GM18870 (cell line): ENCODE results near the gene INTS3.
"Not testable (repeated sequence)": the region's sequence is repeated elsewhere in the genome, so short reads cannot be mapped to it uniquely, and the experiment has no call there.

Source experiments
- ATAC-seq: cut with Tn5 transposase; IDR thresholded peaks from one replicate; pipeline ENCODE4 v1.9.1; 2021; ENCODE audit warnings: moderate library complexity; ENCODE audit not compliant: unreplicated experiment

Gene INTS3

DNA sequence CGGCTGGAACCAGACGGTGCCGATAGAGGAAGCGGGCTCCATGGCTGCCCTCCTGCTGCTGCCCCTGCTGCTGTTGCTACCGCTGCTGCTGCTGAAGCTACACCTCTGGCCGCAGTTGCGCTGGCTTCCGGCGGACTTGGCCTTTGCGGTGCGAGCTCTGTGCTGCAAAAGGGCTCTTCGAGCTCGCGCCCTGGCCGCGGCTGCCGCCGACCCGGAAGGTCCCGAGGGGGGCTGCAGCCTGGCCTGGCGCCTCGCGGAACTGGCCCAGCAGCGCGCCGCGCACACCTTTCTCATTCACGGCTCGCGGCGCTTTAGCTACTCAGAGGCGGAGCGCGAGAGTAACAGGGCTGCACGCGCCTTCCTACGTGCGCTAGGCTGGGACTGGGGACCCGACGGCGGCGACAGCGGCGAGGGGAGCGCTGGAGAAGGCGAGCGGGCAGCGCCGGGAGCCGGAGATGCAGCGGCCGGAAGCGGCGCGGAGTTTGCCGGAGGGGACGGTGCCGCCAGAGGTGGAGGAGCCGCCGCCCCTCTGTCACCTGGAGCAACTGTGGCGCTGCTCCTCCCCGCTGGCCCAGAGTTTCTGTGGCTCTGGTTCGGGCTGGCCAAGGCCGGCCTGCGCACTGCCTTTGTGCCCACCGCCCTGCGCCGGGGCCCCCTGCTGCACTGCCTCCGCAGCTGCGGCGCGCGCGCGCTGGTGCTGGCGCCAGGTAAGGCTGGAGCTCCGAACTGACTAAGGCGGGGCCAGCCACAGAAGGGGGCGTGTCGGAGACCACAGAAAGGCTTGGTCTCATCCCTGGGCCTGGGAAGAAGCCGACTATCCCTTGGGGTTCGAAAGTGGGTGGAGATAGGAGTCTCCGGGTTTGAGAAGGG is 47.8 kb downstream of the INTS3 start:
- ATAC-seq, result no peak

DNA sequence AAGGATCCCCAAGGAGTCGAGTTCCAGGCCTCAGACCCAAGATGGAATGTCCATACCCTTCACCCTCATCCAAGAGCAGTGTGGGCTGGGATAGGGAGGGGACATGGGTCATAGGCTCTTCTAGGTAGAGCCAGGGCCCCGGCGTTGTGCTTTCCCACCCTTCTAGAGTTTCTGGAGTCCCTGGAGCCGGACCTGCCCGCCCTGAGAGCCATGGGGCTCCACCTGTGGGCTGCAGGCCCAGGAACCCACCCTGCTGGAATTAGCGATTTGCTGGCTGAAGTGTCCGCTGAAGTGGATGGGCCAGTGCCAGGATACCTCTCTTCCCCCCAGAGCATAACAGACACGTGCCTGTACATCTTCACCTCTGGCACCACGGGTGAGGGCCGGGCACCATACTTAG is 48.5 kb downstream of the INTS3 start:
- no peak for ATAC-seq

DNA sequence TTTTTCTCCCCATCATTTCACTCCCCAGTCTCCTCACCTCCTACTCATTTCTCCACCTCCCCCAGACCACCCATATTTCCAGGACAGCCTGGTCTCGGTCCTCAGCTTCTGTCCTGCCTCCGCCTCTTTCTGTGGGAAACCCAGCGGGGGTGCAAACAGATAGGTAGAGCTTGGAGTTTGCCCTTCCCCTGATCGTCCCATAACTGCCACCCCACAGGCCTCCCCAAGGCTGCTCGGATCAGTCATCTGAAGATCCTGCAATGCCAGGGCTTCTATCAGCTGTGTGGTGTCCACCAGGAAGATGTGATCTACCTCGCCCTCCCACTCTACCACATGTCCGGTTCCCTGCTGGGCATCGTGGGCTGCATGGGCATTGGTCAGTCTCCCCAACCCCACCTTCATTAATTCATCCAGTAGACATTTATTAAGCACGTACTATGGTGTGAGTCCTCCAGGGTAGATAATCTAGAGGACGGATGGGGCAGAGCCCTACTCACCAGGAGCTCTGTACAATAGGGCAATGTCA is 49.1 kb downstream of the INTS3 start:
- ATAC-seq, result no peak

DNA sequence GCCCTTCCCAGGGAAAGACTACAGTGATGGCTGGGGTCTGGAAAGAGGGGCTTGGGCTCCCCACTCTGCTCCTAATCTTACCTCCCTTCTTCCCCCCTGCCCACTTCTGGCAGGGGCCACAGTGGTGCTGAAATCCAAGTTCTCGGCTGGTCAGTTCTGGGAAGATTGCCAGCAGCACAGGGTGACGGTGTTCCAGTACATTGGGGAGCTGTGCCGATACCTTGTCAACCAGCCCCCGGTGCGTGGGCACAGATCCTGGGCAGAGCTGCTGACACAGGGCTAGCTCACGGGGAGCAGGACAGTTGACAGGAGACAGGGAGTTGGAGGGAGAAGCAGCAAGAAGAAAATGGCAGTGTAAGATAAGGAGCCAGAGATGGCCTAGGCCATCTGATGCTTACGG is 49.8 kb downstream of the INTS3 start:
- ATAC-seq, result no peak

DNA sequence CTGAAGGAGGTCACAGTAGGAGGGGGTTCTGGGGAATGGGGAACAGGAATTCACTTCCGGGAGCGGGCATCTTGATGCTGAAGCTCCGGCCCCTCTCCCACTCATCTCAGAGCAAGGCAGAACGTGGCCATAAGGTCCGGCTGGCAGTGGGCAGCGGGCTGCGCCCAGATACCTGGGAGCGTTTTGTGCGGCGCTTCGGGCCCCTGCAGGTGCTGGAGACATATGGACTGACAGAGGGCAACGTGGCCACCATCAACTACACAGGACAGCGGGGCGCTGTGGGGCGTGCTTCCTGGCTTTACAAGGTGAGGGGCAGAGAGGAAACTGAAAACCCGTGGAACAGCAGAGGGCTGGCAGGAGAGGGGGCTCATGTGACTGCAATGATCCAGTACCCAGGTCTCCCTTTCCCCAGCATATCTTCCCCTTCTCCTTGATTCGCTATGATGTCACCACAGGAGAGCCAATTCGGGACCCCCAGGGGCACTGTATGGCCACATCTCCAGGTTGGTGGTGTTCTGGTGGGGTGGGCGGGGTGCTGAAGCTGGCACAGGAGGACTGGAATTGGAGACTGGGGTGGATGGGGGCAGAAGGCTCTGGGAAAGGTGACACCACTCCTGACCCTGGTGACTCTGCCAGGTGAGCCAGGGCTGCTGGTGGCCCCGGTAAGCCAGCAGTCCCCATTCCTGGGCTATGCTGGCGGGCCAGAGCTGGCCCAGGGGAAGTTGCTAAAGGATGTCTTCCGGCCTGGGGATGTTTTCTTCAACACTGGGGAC is 50.4 kb downstream of the INTS3 start:
- no peak for ATAC-seq

DNA sequence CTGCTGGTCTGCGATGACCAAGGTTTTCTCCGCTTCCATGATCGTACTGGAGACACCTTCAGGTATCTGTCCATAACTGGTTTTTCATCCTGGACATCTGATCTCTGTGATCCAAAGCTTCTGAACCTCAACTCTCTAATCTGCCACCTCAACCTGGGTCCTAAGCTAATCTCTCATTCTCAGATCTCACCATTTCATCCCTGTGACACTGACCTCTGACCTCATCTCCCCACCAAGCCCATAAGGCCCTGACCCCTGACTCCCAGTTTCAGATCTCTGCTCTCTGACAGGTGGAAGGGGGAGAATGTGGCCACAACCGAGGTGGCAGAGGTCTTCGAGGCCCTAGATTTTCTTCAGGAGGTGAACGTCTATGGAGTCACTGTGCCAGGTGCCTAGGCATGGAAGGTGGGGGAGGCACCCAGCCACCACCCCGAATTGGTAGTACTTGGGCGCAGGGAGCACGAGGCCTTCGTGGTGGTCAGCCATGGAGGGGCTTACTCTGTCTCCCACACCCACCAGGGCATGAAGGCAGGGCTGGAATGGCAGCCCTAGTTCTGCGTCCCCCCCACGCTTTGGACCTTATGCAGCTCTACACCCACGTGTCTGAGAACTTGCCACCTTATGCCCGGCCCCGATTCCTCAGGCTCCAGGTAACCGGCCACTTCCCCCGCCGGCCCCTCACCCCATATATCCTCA is 51.1 kb downstream of the INTS3 start:
- no peak for ATAC-seq

DNA sequence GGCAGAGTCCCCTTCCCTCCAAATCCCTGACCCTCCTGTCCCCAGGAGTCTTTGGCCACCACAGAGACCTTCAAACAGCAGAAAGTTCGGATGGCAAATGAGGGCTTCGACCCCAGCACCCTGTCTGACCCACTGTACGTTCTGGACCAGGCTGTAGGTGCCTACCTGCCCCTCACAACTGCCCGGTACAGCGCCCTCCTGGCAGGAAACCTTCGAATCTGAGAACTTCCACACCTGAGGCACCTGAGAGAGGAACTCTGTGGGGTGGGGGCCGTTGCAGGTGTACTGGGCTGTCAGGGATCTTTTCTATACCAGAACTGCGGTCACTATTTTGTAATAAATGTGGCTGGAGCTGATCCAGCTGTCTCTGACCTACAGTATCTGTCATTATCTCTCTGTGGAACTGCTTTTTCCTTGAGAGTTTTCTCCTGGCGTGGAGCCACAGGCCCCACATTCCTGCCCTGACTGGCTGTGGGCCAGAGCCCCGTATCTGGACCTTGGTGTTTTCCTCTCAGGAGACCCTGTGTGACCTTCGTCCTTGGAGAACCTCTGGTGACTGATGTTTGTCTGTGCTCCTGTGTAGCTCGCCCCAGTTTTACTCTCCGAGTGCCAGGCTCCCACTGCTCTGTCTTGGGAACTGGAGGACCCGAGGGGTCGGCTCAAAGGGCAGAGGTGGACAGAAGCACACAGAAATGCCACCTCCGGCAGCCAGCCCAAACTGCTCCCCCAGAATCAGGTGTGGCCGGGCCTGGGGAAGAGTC is 52.1 kb downstream of the INTS3 start:
- ATAC-seq, result no peak

DNA sequence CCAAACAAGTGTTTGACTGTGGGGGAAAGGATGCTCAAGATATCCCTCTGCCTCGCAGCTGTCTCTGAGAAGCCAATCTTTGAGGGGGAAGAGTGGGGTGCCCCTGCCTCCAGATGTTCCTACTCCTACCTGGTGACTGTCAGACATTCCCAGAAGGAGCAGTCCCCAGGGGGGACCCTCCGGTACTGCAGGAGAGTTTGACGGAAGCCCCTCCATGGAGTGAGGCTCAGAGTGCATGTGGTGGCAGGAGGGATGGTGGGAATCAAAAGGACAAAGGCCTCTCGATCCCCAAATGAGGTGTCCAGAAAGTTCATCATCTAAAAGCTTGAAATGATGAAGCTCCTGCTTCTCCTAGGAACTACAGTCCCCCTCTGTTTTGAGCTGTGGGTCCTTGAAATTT is 52.7 kb downstream of the INTS3 start:
- ATAC-seq, result no peak

DNA sequence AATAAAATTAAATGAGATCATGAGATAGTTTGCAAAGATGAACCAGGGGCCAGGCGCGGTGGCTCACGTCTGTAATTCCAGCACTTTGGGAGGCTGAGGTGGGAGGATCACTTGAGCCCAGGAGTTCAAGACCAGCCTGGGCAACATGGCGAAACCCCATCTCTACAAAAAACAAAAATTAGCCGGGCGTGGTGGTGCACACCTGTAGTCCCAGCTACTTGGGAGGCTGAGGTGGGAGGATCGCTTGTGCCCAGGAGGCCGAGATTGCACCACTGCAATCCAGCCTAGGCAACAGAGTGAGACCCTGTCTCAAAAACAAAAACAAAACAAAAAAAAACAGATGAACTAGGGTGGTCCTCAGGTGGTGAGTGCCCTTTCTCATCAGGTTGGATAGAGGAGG is 54.8 kb downstream of the INTS3 start:
- not testable (repeated sequence) for ATAC-seq

DNA sequence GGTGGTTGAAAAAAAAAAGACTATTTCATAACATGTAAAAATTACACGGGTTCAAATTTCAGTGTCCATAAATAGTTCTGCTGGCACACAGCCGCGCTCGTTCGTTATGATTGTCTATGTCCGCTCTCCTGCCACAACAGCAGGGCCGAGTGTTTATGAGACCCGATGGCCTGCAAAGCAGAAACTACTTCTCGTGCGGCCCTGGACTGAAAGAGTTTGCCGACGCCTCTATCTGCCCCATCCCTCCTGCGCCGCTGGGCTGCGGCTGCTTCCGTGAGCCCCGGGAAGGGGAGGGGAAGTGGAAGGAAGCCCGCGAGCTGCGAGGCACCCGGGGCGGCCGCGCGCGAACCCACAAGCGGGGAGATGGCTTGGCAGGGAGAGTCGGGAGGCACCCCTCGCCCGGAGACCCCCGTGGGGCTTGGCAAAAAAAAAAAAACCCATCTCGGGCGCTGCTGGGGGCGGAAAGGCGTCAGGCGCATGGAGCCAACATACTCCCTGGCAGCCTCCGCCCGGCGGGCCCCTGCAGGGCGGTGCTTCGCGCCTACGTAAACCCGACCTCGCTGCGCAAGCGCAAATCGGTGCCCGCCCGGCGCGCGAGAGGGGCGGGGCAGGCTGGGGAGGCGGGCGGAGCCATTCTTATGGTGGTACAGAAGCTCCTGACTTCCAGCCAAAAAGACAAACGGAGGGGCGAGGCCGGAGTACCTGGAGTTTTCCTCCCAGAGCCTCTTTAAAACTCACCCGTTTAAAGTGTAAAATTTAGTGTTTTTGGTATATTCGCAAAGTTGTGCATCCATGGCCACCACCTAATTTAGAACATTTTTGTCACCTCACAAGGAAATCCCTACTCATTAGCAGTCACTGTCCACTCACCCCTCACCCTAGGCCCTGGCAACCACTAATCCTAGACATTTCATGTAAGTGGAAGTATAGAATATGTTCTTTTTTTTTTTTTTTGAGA is 55.7 kb downstream of the INTS3 start:
- peak; percentile 65 for ATAC-seq

DNA sequence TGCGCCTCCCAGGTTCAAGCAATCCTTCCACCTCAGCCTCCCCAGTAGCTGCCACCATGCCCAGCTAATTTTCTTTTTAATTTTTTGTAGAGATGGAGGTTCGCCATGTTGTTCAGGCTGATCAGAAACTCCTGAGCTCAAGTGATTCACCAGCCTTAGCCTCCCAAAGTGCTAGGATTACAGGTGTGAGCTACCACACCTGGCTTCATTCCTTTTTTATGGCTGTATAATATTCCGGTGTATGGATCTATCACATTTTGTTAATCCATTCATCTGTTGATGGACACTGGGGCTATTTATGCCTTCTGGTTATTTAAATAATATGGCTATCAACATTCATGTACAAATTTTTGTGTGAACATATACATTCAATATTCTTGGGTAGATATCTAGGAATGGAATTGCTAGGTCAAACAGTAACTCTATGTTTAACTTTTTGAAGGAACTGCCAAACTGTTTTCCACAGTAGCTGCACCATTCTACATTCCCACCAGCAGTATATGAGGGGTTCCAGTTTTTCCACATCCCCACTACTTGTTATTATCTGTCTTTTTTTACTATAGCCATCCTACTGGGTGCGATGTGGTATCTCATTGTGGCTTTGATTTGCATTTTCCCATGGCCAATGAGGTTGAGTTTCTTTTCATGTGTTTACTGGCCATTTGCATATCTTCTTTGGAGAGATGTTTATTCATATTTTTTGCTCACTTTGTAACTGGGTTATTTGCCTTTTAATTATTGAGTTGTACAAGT is 58.4 kb downstream of the INTS3 start:
- no peak for ATAC-seq

DNA sequence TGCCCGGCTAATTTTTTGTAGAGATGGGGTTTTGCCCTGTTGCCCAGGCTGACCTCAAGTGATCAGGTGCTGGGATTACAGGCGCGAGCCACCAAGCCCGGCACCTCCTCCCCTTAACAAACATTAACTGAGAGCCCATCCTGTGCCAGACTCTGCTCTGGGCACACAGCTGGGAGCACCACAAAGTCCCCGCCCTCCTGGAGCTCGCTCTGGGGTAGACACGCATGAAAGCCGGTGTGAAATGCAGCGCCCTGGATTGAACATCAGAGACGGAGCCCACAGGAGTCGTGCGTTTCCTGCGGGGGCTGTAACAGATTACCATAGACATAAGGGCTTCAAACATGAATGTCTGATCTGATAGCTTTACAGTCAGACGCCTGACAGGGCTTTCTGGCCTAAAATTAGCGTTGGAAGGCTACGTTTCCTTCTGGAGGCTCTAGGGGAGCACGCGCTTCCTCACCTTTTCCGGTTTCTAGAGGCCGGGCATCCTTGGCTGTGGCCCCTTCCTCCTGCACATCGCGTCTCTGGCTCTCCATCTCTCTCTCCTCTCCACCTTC is 61.7 kb downstream of the INTS3 start:
- ATAC-seq, result no peak

DNA sequence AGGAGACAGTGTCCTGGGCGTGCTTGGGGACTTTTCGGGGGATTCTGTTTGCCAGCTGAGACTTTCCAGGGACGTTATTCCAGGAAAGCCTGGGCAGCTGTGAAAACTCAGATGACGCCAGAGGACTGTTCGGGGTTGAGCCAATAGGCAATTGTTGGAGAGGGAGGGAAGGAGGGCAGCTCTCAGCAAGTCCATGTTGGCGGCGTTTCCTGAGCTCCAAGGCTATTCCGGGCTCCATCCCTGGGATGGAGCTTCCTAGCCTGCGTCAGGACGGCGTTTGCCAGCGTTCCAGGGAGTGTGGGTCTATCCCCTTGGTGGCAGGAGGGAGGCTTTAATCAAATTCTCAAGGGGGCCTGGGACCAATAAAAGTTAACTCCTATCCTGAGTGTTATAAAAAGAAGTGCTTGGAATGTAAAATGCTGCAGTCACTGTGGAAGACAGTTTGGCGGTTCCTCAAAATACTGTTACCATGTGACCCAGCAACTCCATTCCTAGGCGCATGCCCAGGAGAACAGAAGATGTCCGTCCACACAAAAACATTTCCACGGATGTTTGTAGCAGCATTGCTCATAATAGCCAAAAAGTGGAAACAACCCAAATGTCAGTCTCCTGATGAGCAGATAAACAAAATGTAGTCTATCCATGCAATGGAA is 62.6 kb downstream of the INTS3 start:
- no peak for ATAC-seq

DNA sequence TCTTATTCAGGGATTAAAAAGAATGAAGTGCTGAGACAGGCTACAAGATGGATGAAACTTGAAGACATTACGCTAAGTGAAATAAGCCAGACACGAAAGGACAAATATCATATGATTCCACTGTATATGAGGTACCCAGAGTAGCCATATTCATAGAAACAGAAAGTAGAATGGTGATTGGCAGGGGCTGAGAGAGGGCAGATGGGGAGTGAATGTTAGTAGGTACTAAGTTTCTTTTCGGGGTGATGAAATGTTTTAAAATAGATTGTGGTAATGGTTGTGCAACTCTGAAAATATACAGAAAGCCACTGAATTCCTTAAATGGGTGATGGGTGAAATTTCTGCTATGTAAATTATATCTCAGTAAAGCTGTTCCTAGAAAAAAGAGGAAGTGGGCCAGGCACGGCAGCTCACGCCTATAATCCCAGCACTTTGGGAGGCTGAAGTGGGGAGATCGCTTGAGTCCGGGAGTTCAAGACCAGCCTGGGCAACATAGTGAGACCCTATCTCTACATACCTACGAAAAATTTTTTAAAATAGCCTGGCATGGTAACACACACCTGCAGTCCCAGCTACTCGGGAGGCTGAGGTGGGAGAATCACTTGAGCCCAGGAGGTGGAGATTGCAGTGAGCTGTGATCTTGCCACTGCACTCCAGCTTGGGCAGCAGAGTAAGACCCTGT is 63.3 kb downstream of the INTS3 start:
- ATAC-seq, result peak; percentile 90

DNA sequence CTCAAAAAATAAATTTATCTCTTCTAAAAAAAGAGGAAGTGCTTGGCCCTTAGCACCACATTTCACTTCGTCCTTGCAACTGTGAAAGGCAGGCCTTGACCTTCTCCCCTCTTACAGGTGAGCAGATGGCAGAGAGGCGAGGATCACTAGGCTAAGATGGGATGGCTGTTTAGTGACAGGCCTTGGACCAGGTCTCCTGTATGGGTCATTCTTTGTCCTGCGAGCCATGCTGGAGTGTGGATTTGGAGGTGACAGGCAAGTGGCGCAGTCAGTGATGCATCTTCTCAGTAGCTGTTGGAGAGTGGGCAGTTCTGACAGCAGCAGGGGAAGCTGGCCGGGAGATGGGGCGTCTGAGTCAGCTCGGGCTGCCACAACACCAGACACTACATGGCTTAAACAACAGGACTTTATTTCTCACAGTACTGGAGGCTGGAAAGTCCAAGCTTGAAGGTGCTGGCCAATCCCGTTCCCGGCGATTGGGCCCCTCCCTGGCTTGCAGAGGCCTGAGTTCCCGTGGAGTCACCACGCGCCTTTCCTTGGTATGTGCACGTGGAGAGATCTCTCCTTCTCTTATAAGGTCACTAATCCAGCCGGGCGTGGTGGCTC is 63.9 kb downstream of the INTS3 start:
- ATAC-seq, result no peak

DNA sequence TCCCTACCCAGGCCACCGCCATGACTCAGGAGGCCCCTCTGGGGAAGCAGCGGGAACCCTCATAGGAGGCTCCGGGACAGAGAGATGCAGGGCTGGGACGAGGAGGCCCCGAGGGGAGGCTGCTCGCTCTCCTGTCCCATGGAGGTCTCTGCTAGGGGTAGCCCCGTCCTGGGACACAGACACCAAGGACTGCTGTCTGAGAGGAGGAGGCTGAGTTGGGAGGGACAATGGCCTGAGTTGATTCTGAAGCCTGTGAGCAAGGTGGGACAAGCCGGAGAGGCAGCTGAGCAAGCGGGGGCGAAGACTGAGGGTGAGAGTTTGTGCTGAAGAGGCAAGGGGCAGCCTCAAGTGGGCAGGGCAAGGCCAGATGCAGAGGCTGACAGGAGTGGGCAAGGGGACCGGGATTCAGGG is 64.8 kb downstream of the INTS3 start:
- ATAC-seq, result no peak
